ENCODE measurements around the gene NRXN3.

Gene NRXN3

GRCh38 chr14:79530555-79530954, 1360.4 kb downstream of the NRXN3 start:
- TF ChIP-seq, protein P1, sequence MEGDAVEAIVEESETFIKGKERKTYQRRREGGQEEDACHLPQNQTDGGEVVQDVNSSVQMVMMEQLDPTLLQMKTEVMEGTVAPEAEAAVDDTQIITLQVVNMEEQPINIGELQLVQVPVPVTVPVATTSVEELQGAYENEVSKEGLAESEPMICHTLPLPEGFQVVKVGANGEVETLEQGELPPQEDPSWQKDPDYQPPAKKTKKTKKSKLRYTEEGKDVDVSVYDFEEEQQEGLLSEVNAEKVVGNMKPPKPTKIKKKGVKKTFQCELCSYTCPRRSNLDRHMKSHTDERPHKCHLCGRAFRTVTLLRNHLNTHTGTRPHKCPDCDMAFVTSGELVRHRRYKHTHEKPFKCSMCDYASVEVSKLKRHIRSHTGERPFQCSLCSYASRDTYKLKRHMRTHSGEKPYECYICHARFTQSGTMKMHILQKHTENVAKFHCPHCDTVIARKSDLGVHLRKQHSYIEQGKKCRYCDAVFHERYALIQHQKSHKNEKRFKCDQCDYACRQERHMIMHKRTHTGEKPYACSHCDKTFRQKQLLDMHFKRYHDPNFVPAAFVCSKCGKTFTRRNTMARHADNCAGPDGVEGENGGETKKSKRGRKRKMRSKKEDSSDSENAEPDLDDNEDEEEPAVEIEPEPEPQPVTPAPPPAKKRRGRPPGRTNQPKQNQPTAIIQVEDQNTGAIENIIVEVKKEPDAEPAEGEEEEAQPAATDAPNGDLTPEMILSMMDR (IDR thresholded peaks at IDR 0.05; ENCODE audit: low read depth, low read length): no peak
- DNase-seq (ENCODE audit: extremely low read depth, low read depth): no peak

DNA sequence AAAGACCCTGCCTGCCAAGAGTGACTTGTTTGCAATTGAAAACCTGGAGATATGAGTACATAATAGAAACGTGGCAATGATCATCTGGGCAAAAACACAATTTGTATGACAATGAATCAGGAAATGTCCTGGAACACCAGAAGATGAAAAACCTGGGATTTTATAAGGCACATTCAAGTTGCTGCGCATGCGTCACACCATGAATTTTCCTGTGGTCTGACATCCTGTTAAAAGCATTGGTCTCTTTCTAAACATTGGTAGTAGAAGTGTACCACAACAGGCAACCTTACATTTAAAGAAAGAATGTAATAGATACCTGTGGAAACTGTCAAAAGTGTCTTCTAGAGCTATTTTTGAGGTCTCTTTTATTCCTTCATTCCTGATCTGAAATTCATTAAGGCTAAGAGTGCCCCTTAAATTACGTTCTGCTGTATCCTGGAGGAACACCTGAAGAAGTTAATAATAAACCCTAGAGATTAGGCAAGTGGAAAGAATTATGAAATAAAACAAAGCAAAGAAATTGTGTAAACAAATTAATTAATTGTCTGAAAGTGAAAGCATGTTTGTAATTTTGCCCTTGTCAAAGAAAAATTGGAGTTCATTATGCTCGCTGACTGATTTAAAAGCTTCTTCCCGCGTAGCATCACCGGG, 1364.7 kb downstream of the NRXN3 start:
- TF ChIP-seq, protein P1 (IDR thresholded peaks at IDR 0.05; ENCODE audit: low read depth, low read length): no peak
- no peak for DNase-seq (ENCODE audit: extremely low read depth, low read depth)

GRCh38 chr14:79540394-79540793, 1370.2 kb downstream of the NRXN3 start:
- DNase-seq (ENCODE audit: extremely low read depth, low read depth): no peak
- TF ChIP-seq, protein P1 (IDR thresholded peaks at IDR 0.05; ENCODE audit: low read depth, low read length): no peak

DNA sequence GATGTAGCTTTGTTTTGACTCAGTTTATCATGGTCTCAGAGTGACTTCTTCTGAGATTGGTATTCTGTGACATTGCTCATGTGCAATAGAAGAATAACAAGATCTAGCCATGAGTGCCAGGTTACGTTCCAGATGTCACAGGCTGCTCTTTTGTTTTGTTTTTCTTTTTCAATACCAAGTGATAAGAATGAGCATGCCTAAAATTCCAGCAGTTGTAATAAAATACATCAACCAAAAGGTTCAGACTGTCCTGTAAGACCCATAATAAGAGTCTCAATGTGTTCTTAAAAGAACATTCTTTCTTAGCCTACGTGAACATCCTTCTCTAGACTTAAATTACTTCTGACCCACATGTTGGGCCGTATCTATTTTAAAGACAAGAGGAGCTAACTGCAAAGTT, 1371.9 kb downstream of the NRXN3 start:
- DNase-seq (ENCODE audit: extremely low read depth, low read depth): no peak
- TF ChIP-seq, protein P1 (IDR thresholded peaks at IDR 0.05; ENCODE audit: low read depth, low read length): no peak

DNA sequence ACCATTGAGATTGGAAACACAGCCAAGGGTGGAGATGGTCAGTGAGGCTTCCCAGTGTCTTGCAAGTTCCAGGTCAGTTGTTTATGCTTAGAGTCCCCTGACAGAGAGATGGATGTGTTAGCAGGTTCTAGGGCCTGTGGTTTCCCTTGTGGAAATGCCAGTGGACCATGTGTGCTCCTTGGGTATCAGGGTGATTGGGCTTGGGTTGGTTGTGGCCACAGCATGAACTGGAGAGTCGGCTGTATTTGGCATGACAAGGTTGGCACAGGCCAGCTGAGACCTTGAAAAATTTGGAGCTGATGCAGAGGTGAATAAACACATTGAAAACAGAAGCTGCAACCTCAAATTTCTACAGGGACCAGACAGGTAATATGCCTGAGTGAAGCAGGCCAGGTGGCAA, 1373.2 kb downstream of the NRXN3 start:
- TF ChIP-seq, protein P1 (IDR thresholded peaks at IDR 0.05; ENCODE audit: low read depth, low read length): no peak
- DNase-seq (ENCODE audit: extremely low read depth, low read depth): no peak

DNA sequence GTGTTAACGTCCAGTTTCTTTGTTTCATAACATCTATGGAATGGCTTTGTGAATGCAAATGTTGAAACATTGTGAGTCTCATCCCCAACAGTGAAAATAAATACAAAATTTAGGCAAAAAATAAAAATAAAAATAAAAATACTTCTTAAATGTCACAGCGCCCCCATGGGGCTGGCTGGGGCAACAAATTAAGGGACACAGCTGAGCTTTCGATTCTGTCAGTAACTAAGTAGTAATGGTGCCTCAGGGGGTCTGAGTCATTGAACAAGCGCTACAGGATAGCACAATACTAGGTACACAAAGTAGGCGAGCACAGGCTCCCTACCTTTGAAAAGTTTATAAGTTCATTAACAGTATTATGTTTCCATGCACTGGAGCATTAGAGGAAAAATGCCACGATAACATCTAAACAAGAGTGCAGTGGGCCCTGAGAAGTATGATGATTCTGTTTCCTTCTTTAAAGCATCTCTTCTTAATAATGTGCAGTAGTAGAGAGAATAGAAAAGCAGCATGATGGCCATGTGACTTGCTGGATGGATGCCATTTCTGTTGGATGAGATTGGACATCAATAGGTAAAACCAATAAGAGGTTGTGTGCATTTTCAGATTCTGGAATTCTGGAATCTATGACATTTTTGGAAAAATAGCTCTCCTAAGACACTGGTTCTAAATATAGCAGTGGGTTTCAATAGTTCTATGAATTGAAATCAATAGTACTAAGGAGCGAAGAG, 1374.0 kb downstream of the NRXN3 start:
- no peak for DNase-seq (ENCODE audit: extremely low read depth, low read depth)
- TF ChIP-seq, protein P1 (IDR thresholded peaks at IDR 0.05; ENCODE audit: low read depth, low read length): no peak; the same call in 1 of the 2 replicates

DNA sequence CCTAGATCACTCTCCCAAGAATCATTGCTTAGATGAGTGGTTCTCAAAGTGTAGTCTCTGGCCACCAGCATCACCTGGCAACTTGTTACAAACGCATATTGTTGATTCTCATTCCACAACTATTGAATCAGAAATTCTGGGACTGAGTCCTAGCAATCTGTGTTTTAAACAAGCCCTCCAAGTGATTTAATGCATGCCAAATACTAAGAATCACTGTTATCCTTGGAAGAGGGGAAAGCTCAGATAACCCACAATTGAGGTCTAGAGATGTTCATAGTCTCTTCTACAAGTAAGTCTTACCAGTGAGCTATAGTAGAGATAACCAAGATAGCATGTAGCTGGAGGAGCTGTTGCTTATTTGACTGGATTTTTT, 1374.5 kb downstream of the NRXN3 start:
- TF ChIP-seq, protein P1 (IDR thresholded peaks at IDR 0.05; ENCODE audit: low read depth, low read length): no peak
- no peak for DNase-seq (ENCODE audit: extremely low read depth, low read depth)
